HG03520 (cell line): Measurements from ENCODE around the gene UGP2.
"Not testable (repeated sequence)": the region's sequence is repeated elsewhere in the genome, so short reads cannot be mapped to it uniquely, and the experiment has no call there.

Source experiments
- ATAC-seq: cut with Tn5 transposase; IDR thresholded peaks from one replicate; pipeline ENCODE4 v1.9.1; 2021; ENCODE audit warnings: mild to moderate bottlenecking, moderate library complexity; ENCODE audit not compliant: unreplicated experiment

The UGP2 gene

GRCh38 chr2:63840081-63840784 lies 1.5 kb upstream of the UGP2 start:
- peak; percentile 18 for ATAC-seq

DNA sequence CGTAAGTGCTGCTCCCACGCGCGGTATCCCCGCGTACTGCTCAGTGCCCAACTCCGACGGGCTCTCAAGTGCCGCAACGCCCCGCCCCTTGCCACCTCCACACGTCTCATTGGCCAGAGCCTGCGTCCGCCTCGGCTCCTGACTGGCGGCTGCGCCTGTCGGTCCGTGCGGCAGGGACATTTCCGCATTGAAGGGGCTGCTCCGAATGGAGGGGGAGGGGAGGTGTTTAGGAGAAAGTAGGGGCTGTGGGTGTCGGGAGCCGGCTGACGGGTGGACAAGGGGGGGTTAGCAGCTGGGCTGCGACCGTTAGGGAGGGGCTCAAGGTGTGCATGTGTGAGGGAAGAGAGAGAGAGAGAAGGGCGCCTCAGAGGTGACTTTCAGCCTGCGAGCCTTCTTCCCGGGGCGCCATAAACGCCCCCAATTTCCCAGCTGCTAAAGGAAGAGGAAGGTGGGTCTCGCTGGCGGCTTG lies 877 bp upstream of the UGP2 start:
- ATAC-seq, result peak; percentile 87

DNA sequence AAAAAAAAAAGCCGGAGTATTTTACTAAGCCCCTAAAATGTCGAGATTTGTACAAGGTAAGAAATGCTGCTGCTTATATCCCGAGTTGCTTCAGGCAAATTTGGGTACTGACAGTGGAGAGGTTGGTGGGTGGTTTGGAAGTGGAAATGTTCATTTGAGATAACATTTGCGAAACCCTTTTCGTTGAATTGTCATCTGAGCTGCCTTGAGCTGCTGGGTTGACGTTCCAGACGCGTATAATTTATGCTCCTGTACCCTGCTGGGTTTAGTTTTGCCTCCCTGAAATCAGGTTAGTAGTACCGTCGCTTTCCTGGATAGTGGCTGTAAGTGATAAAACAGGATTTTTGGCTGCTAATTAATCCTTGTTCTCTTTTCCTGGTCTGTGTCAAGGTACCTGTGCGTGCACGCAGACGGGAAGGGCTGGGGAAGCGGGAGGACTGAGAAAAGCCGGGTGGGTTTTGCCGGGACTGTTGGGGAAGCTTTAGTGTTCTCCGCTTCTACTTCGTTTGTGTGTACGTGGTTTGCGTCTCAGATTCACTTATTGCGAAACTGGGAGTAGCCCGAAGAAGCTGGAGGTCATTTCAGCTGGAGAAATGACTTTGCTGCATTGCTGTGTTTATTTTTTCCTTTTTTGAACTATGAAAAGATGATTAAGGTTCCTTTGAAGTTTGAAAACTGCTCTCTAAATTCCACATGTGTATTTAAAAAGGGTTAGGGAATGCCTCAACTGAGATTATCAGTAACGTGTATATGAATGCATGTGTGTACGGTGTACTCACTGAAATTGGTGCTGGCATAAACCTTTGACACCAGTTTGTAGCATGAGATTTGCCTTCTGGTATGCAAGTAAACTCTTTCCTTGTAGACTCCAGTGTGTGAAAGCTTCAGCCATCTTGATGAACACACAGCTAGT lies 709 bp downstream of the UGP2 start:
- ATAC-seq, result no peak

GRCh38 chr2:63843093-63843492 lies 1.4 kb downstream of the UGP2 start:
- no peak for ATAC-seq

GRCh38 chr2:63843791-63844190 lies 2.1 kb downstream of the UGP2 start:
- no peak for ATAC-seq

- no peak for ATAC-seq
Measured at GRCh38 chr2:63844616-63845015, 2.9 kb downstream of the UGP2 start.

- ATAC-seq, result no peak
Measured at GRCh38 chr2:63845866-63846265, 4.2 kb downstream of the UGP2 start.

DNA sequence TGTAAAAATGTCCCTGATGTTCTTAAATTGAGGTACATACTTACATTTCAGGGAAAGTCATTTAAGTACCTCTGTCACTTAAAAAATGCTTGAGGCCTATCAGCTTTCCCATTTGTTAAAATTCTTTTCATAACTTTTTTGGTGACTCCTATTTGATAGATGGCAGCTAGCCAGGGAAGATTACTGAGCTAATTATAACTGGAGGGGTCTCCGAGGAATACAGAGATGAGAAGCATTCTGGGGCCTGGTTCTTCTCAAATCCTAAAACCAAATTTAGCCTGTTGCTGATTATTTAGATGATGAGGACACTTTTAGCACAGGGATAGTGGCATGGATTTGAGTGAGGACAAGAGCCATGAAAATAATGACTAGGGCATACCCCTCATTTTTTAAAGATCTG lies 4.8 kb downstream of the UGP2 start:
- ATAC-seq, result no peak

- not testable (repeated sequence) for ATAC-seq
Measured at GRCh38 chr2:63847571-63847970, 5.9 kb downstream of the UGP2 start.

DNA sequence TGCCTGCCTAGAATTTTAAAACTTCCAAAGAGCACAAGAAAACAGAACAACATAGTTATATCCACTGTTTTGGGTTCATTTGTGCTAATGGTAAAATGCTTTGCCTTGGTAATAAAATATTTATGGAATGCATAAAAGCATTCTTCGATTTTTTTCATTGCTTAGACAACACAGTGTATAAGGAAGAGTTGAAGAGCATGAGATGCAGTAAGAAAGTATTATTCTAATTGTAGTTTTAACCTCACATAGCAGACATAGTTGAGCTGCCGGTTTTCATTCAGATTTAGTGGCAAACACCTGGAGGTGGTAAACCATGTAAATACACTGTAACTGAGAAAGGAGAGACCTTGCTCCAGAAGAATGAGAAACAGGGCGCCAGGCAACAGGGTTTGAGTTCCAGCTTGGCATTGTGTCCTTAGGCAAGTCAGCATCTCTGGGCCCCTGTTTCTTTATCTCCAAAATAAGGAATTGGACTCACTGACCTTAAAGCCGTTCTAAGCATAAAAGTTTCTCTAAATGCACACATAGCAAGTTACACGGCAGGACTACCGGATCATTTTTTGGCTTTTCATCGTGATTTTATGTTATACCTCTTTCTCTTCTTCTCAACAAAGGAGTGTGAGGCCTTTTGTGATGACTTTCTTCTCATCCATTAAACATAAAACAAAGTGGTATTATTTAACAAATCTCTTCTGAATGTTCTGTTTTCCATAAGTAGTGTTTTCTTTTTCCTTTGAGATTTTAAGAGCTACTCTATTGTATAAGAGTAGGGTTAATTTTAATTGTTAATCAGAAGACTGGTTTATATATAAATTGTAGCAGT lies 7.9 kb downstream of the UGP2 start:
- ATAC-seq, result no peak

DNA sequence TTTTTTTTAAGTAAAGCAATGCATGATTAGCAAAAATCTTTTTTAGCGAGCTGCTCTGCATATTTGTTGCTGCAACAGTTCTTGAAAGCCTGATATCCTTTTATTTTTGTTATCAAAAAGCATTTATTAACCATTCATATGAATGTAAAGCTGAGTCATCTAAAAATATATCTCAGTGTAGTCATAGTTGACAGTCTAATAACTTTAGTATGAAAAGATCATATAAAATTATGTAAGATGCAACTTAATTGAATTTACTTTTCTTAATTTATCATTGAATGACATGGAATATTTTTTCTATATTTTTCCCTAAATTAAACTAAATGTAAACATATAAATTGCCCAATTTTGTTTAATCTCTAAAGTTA lies 8.5 kb downstream of the UGP2 start:
- no peak for ATAC-seq

DNA sequence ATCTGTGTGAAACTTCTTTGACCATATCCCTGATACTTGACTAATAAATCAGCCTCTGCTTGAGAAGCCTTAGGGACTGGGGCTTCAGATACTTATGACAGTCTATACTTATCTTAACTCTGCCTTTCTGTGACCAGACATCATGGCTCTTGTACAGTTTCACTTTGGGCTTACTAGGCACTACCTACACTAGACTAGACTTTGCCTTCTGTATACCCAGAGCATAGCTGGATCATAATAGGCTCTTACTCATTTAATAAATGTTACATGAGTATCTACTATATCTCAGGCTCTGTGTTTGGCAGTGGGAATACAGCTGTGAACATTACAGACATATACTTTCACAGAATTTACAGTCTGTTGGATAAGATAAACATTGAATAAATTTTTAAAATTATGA lies 9.0 kb downstream of the UGP2 start:
- ATAC-seq, result no peak

GRCh38 chr2:63851691-63852311 lies 10.1 kb downstream of the UGP2 start:
- no peak for ATAC-seq

GRCh38 chr2:63853527-63854310 lies 12.0 kb downstream of the UGP2 start:
- ATAC-seq, result no peak

GRCh38 chr2:63855418-63856302 lies 14.0 kb downstream of the UGP2 start:
- ATAC-seq, result no peak

- no peak for ATAC-seq
Measured at GRCh38 chr2:63856303-63856603, 14.6 kb downstream of the UGP2 start.

DNA sequence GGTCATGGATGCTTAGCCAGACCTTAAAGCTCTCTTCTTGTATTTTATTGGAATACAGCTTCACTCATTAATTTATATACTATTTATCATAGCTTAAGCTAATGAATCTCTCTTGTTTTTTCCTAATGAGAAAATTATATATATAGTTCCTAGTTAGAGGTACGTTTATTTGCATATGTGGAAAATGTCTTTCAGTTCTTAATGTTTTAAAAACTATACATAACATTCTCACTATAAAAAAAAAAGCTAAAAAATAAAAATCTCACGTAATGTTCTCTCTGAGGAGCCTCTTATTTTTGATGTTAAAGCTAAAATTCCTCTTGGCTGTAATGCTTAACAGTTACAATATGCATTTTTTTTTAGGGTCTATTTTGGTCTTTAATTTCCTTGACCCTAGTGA lies 16.6 kb downstream of the UGP2 start:
- ATAC-seq, result no peak

DNA sequence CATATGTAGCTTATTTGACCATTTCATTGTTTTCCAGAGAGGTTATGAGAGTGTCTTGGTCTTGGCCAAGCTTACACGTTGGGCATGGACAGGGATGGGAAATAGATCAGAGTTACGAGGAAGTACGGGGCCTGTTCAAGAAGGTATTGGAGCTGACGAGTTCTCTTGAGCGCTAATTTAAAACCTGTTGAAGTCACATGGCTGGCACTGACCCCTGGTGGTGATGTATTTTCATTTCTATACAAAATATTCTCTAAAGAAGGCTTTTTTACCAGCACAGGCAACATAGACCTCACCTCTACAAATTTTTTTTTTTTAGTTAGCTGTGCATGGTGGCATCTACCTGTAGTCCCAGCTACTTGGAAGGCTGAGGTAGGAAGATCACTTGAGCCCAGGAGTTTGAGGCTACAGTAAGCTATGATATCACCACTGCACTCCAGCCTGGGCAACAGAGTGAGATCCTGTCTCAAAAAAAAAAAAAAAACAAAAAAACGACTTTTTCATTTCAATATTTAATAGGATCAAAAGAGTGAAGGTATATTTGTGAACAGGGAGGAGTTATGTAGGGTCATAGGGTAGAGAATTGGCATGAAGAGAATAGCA lies 19.6 kb downstream of the UGP2 start:
- ATAC-seq, result peak; percentile 58

- no peak for ATAC-seq
Measured at GRCh38 chr2:63862806-63863205, 21.1 kb downstream of the UGP2 start.
